Measurements from ENCODE around the gene C12orf57. TPM values are rescaled to one million over a fixed set of nuclear protein-coding genes. Genes with fewer than 3 reads are reported as not detected.
A peak's percentile ranks its signal among the peaks of the same experiment; 100 is the strongest.

Gene C12orf57
- total and polyA plus RNA-seq, 2 of the 13 experiments (the other 11 are each of a cell fraction or from before 2014, with no cell fraction given) = 84.0 to 287 TPM

DNA sequence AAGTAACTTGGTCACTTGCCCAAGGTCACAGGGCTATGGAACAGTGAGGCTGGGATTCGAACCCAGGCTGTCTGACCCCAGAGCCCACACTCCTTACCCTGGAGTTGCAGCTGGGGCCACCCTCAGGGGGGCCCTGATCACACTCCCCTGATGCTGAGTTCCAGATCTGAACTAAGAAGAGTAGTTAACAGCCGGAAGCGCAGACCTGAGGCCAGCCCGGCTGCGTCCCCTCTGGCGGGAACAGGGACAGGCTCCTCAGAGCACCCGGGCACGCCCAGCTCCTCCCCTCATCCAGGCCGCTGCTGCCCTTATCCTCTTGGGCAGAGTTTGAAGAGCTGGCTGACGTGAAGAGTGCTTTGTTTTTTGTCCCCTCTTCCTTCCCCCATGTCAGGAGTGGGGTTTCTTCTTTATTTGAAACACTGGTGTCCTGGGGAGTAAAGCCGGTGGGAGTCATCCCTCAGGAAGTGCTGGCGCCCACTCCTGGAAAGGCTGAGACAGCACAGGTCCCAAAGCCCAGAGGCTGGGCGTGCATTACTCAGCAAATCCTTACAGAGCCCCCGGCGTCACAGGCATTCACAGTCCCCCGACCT is 18.0 kb downstream of the C12orf57 start (continued):
- TF ChIP-seq, protein P1, sequence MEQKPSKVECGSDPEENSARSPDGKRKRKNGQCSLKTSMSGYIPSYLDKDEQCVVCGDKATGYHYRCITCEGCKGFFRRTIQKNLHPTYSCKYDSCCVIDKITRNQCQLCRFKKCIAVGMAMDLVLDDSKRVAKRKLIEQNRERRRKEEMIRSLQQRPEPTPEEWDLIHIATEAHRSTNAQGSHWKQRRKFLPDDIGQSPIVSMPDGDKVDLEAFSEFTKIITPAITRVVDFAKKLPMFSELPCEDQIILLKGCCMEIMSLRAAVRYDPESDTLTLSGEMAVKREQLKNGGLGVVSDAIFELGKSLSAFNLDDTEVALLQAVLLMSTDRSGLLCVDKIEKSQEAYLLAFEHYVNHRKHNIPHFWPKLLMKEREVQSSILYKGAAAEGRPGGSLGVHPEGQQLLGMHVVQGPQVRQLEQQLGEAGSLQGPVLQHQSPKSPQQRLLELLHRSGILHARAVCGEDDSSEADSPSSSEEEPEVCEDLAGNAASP (CRISPR knock-in tag; IDR thresholded peaks at IDR 0.05; ENCODE audit: borderline replicate concordance) = 0 out of 2 replicates have a peak, but pooled peaks have one; percentile 9
- TF ChIP-seq NFE2 (CRISPR knock-in tag; IDR thresholded peaks at IDR 0.05) = peak; percentile 87; the same call in 1 of the 2 replicates
- TF ChIP-seq, protein P2, sequence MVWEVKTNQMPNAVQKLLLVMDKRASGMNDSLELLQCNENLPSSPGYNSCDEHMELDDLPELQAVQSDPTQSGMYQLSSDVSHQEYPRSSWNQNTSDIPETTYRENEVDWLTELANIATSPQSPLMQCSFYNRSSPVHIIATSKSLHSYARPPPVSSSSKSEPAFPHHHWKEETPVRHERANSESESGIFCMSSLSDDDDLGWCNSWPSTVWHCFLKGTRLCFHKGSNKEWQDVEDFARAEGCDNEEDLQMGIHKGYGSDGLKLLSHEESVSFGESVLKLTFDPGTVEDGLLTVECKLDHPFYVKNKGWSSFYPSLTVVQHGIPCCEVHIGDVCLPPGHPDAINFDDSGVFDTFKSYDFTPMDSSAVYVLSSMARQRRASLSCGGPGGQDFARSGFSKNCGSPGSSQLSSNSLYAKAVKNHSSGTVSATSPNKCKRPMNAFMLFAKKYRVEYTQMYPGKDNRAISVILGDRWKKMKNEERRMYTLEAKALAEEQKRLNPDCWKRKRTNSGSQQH (CRISPR knock-in tag; IDR thresholded peaks at IDR 0.05; ENCODE audit: low read depth) = peak; percentile 85; the same call in 1 of the 2 replicates
- TF ChIP-seq KAT8 (CRISPR knock-in tag; IDR thresholded peaks at IDR 0.05) = peak; percentile 62; the same call in 1 of the 2 replicates
- TF ChIP-seq, protein P3, sequence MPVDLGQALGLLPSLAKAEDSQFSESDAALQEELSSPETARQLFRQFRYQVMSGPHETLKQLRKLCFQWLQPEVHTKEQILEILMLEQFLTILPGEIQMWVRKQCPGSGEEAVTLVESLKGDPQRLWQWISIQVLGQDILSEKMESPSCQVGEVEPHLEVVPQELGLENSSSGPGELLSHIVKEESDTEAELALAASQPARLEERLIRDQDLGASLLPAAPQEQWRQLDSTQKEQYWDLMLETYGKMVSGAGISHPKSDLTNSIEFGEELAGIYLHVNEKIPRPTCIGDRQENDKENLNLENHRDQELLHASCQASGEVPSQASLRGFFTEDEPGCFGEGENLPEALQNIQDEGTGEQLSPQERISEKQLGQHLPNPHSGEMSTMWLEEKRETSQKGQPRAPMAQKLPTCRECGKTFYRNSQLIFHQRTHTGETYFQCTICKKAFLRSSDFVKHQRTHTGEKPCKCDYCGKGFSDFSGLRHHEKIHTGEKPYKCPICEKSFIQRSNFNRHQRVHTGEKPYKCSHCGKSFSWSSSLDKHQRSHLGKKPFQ (CRISPR knock-in tag; IDR thresholded peaks at IDR 0.05; ENCODE audit: insufficient replicate concordance) = peak; percentile 61
- TF ChIP-seq PHF5A (CRISPR knock-in tag; IDR thresholded peaks at IDR 0.05; ENCODE audit: low read depth, unreplicated experiment) = no peak
- no peak for TF ChIP-seq ZNF841 (CRISPR knock-in tag; IDR thresholded peaks at IDR 0.05; ENCODE audit: borderline replicate concordance)
- TF ChIP-seq, protein P4, sequence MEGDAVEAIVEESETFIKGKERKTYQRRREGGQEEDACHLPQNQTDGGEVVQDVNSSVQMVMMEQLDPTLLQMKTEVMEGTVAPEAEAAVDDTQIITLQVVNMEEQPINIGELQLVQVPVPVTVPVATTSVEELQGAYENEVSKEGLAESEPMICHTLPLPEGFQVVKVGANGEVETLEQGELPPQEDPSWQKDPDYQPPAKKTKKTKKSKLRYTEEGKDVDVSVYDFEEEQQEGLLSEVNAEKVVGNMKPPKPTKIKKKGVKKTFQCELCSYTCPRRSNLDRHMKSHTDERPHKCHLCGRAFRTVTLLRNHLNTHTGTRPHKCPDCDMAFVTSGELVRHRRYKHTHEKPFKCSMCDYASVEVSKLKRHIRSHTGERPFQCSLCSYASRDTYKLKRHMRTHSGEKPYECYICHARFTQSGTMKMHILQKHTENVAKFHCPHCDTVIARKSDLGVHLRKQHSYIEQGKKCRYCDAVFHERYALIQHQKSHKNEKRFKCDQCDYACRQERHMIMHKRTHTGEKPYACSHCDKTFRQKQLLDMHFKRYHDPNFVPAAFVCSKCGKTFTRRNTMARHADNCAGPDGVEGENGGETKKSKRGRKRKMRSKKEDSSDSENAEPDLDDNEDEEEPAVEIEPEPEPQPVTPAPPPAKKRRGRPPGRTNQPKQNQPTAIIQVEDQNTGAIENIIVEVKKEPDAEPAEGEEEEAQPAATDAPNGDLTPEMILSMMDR (CRISPR knock-in tag; IDR thresholded peaks at IDR 0.05) = peak; percentile 81
- no peak for TF ChIP-seq ZBTB8A (CRISPR knock-in tag; IDR thresholded peaks at IDR 0.05; ENCODE audit: borderline replicate concordance, low read depth)
- peak; percentile 66 for TF ChIP-seq RBM39 (IDR thresholded peaks at IDR 0.05; ENCODE audit: low read depth, low read length, poor library complexity, severe bottlenecking)
- TF ChIP-seq, protein P5, sequence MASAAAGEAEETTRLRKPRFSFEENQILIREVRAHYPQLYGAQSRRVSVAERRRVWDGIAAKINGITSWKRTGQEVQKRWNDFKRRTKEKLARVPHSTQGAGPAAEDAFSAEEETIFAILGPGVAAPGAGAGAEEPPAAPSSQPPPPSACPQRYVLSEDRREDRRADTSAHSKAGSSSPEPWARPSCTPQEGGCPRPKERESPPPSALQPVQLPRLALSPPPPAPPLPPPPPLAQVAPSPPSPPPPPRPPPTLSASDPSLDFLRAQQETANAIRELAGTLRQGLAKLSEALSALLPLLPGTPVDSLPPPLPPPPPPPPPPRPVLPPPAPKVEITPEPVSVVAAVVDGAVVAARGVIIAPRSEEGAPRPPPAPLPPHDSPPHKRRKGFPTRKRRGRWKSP (CRISPR knock-in tag; IDR thresholded peaks at IDR 0.05) = 0 out of 2 replicates have a peak, but pooled peaks have one; percentile 48
- TF ChIP-seq, protein P6, sequence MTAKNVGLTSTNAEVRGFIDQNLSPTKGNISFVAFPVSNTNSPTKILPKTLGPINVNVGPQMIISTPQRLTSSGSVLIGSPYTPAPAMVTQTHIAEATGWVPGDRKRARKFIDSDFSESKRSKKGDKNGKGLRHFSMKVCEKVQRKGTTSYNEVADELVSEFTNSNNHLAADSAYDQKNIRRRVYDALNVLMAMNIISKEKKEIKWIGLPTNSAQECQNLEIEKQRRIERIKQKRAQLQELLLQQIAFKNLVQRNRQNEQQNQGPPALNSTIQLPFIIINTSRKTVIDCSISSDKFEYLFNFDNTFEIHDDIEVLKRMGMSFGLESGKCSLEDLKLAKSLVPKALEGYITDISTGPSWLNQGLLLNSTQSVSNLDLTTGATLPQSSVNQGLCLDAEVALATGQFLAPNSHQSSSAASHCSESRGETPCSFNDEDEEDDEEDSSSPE (CRISPR knock-in tag; IDR thresholded peaks at IDR 0.05) = peak; percentile 13; the same call in 1 of the 2 replicates
- no peak for TF ChIP-seq CBX5 (CRISPR knock-in tag; IDR thresholded peaks at IDR 0.05; ENCODE audit: borderline replicate concordance)
- TF ChIP-seq, protein P7, sequence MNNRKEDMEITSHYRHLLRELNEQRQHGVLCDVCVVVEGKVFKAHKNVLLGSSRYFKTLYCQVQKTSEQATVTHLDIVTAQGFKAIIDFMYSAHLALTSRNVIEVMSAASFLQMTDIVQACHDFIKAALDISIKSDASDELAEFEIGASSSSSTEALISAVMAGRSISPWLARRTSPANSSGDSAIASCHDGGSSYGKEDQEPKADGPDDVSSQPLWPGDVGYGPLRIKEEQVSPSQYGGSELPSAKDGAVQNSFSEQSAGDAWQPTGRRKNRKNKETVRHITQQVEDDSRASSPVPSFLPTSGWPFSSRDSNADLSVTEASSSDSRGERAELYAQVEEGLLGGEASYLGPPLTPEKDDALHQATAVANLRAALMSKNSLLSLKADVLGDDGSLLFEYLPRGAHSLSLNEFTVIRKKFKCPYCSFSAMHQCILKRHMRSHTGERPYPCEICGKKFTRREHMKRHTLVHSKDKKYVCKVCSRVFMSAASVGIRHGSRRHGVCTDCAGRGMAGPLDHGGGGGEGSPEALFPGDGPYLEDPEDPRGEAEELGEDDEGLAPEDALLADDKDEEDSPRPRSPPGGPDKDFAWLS (CRISPR knock-in tag; IDR thresholded peaks at IDR 0.05; ENCODE audit: borderline replicate concordance) = no peak
- TF ChIP-seq ZNF788 (CRISPR knock-in tag; IDR thresholded peaks at IDR 0.05; ENCODE audit: borderline replicate concordance) = 0 out of 2 replicates have a peak, but pooled peaks have one; percentile 33
- no peak for TF ChIP-seq U2AF1 (optimal IDR thresholded peaks at IDR 0.05; ENCODE audit: low read depth, low read length)
- 0 out of 2 replicates have a peak, but pooled peaks have one; percentile 49 for TF ChIP-seq MEF2D (CRISPR knock-in tag; IDR thresholded peaks at IDR 0.05)
